OCI-LY3 (cell line): ENCODE measurements around the gene TMEM238.

Source experiments
- H2AFZ ChIP-seq: fragments of 200-600, 300-600 bp; shearing (Covaris generic); 2 replicates; pipeline ENCODE4 v1.6.0; 2014; ENCODE audit warnings: antibody characterized with exemption, low read depth, low read length
- H3K27ac ChIP-seq: fragments of 200-600, 300-600 bp; sonication (generic); 2 replicates; pipeline ENCODE4 v1.5.1; 2014; ENCODE audit warnings: mild to moderate bottlenecking, low read length, moderate library complexity, mixed read lengths
- H3K27me3 ChIP-seq: fragments of 200-600, 300-600 bp; sonication (generic); 2 replicates; pipeline ENCODE4 v1.6.1; 2014; ENCODE audit warnings: low read depth, low read length, mixed read lengths
- H3K36me3 ChIP-seq: fragments of 200-600, 300-600 bp; sonication (generic); replicated peaks from 2 replicates; pipeline ENCODE3; 2014; ENCODE audit warnings: low read depth, low read length, mixed read lengths
- H3K4me1 ChIP-seq: fragments of 300-600, 200-600 bp; sonication (generic); 2 replicates; pipeline ENCODE4 v1.6.1; 2014; ENCODE audit warnings: low read length, mixed read lengths
- H3K4me2 ChIP-seq: fragments of 200-600, 300-600 bp; sonication (generic); 2 replicates; pipeline ENCODE4 v1.6.1; 2014; ENCODE audit warnings: low read length, mixed read lengths
- H3K4me3 ChIP-seq: fragments of 300-600, 200-600 bp; sonication (generic); 2 replicates; pipeline ENCODE4 v1.5.1; 2014; ENCODE audit warnings: antibody characterized with exemption, mild to moderate bottlenecking, low read length, moderate library complexity
- H3K79me2 ChIP-seq: fragments of 300-600, 200-600 bp; shearing (Covaris generic); 2 replicates; pipeline ENCODE4 v1.6.1; 2014; ENCODE audit warnings: mild to moderate bottlenecking, low read length, mixed read lengths
- H3K9ac ChIP-seq: fragments of 300-600, 200-600 bp; shearing (Covaris generic); 2 replicates; pipeline ENCODE4 v1.6.0; 2014; ENCODE audit warnings: mild to moderate bottlenecking, low read length, moderate library complexity
- H3K9me3 ChIP-seq: fragments of 200-600, 300-600 bp; shearing (Covaris generic); 2 replicates; pipeline ENCODE4 v1.6.1; 2014; ENCODE audit warnings: low read length, mixed read lengths; ENCODE audit not compliant: insufficient read depth
- H4K20me1 ChIP-seq: fragments of 200-600, 300-600 bp; sonication (generic); 2 replicates; pipeline ENCODE4 v1.6.1; 2016; ENCODE audit warnings: low read length, mixed read lengths; ENCODE audit not compliant: insufficient read depth
- EZH2phosphoT487 ChIP-seq: fragments of 200-600 bp; shearing (Covaris generic); IDR thresholded peaks from 2 replicates; pipeline ENCODE4 v1.6.1; 2018; ENCODE audit warnings: antibody characterized with exemption, mixed run types, low read depth
- TF ChIP-seq, protein P1 (sequence below): fragments of 200-600, 300-600 bp; sonication (generic); IDR thresholded peaks from 2 replicates; pipeline ENCODE4 v1.5.1; 2014; ENCODE audit warnings: antibody characterized with exemption, low read length, low read depth

The TMEM238 gene

GRCh38 chr19:55373993-55374757, 9.9 kb downstream of the TMEM238 start:
- H3K36me3 ChIP-seq, result no peaks in the 10 kb centered on the region
- no peak overlapping the region for H3K4me3 ChIP-seq
- no peaks in the 10 kb centered on the region for H4K20me1 ChIP-seq
- H3K27ac ChIP-seq, result no peak overlapping the region
- H3K9ac ChIP-seq, result no peak overlapping the region
- H3K27me3 ChIP-seq, result peaks cover 21% of the 10 kb centered on the region
- no peak overlapping the region for H2AFZ ChIP-seq
- H3K9me3 ChIP-seq, result no peaks in the 10 kb centered on the region
- no peaks in the 10 kb centered on the region for H3K79me2 ChIP-seq
- no peak for TF ChIP-seq EZH2phosphoT487
- TF ChIP-seq, protein P1, sequence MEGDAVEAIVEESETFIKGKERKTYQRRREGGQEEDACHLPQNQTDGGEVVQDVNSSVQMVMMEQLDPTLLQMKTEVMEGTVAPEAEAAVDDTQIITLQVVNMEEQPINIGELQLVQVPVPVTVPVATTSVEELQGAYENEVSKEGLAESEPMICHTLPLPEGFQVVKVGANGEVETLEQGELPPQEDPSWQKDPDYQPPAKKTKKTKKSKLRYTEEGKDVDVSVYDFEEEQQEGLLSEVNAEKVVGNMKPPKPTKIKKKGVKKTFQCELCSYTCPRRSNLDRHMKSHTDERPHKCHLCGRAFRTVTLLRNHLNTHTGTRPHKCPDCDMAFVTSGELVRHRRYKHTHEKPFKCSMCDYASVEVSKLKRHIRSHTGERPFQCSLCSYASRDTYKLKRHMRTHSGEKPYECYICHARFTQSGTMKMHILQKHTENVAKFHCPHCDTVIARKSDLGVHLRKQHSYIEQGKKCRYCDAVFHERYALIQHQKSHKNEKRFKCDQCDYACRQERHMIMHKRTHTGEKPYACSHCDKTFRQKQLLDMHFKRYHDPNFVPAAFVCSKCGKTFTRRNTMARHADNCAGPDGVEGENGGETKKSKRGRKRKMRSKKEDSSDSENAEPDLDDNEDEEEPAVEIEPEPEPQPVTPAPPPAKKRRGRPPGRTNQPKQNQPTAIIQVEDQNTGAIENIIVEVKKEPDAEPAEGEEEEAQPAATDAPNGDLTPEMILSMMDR, result no peak
- peaks cover 11% of the 10 kb centered on the region for H3K4me1 ChIP-seq
- no peak overlapping the region for H3K4me2 ChIP-seq

- H3K79me2 ChIP-seq, result no peaks in the 10 kb centered on the region
- TF ChIP-seq, protein P1, result no peak
- no peak for TF ChIP-seq EZH2phosphoT487
- no peak overlapping the region for H3K9ac ChIP-seq
- no peak overlapping the region for H3K4me2 ChIP-seq
- H3K36me3 ChIP-seq, result no peaks in the 10 kb centered on the region
- peaks cover 11% of the 10 kb centered on the region for H3K4me1 ChIP-seq
- no peak overlapping the region for H3K4me3 ChIP-seq
- peak overlapping the region; percentile 58; the same call in 1 of the 2 replicates for H2AFZ ChIP-seq
- no peaks in the 10 kb centered on the region for H4K20me1 ChIP-seq
- no peak overlapping the region for H3K27ac ChIP-seq
- H3K27me3 ChIP-seq, result peaks cover 21% of the 10 kb centered on the region
- H3K9me3 ChIP-seq, result no peaks in the 10 kb centered on the region
Measured at GRCh38 chr19:55373306-55373992, 10.6 kb downstream of the TMEM238 start.

DNA sequence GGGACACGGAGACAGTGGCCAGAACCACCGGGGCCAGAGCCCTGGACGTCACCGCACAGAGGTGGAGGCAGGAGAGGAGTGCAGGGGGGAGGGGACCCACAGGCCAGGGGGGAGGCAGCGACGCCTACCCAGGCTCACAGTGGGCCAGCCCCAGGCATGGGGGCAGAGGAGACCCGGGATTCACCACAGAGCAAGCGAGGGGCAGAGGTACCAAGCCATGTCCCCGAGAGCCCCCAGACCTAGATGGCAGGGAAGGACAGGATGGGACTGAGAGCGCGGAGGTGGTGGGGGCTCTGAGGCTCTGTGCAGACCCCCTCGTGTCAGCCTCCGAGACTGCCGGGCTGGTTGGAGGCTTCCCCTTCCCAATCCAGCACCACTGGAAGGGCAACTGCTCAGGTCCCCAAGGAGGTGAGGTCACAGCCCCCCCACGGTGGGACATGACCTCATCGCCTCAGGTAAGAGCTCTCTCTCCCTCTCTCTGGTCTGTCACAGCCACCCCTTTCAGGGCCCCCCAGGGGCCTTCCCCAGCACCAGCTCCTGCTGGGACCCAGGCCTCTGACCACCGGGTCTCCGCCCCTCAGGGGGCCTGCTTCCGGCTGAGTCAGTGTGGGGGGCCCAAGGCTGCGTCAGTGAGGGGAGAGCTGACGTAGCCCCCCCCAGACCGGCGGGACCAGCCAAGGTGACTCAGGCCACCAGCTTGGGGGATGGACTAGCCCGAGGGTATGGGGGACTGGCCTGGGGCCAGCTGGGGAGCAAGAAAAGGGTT, 11.6 kb downstream of the TMEM238 start:
- no peaks in the 10 kb centered on the region for H3K79me2 ChIP-seq
- no peaks in the 10 kb centered on the region for H4K20me1 ChIP-seq
- no peak overlapping the region for H2AFZ ChIP-seq
- TF ChIP-seq EZH2phosphoT487, result no peak
- TF ChIP-seq, protein P1, result no peak
- no peak overlapping the region for H3K4me3 ChIP-seq
- H3K27ac ChIP-seq, result no peak overlapping the region
- no peak overlapping the region for H3K9ac ChIP-seq
- H3K4me1 ChIP-seq, result peaks cover 11% of the 10 kb centered on the region
- no peak overlapping the region for H3K4me2 ChIP-seq
- H3K36me3 ChIP-seq, result no peaks in the 10 kb centered on the region
- H3K9me3 ChIP-seq, result no peaks in the 10 kb centered on the region
- peaks cover 21% of the 10 kb centered on the region for H3K27me3 ChIP-seq
